Activated naive CD8-positive, alpha-beta T cell (primary cell): ENCODE results near the gene RIPPLY2.
"Not testable (repeated sequence)": the region's sequence is repeated elsewhere in the genome, so short reads cannot be mapped to it uniquely, and the experiment has no call there.

Source experiments
- H3K27ac Mint-ChIP-seq: one replicate; pipeline ENCODE4 v1.8.0; 2021; ENCODE audit warnings: mixed read lengths
- H3K27me3 Mint-ChIP-seq: one replicate; pipeline ENCODE4 v1.8.0; 2021; ENCODE audit warnings: mixed read lengths
- H3K36me3 Mint-ChIP-seq: one replicate; pipeline ENCODE4 v1.8.0; 2021; ENCODE audit warnings: mixed read lengths
- H3K4me1 Mint-ChIP-seq: one replicate; pipeline ENCODE4 v1.8.0; 2021; ENCODE audit warnings: low read depth, mixed read lengths
- H3K4me3 Mint-ChIP-seq: one replicate; pipeline ENCODE4 v1.8.0; 2021; ENCODE audit warnings: mild to moderate bottlenecking, mixed read lengths
- H3K9me3 Mint-ChIP-seq: one replicate; pipeline ENCODE4 v1.8.0; 2021; ENCODE audit warnings: low read depth, mixed read lengths

RIPPLY2 gene

DNA sequence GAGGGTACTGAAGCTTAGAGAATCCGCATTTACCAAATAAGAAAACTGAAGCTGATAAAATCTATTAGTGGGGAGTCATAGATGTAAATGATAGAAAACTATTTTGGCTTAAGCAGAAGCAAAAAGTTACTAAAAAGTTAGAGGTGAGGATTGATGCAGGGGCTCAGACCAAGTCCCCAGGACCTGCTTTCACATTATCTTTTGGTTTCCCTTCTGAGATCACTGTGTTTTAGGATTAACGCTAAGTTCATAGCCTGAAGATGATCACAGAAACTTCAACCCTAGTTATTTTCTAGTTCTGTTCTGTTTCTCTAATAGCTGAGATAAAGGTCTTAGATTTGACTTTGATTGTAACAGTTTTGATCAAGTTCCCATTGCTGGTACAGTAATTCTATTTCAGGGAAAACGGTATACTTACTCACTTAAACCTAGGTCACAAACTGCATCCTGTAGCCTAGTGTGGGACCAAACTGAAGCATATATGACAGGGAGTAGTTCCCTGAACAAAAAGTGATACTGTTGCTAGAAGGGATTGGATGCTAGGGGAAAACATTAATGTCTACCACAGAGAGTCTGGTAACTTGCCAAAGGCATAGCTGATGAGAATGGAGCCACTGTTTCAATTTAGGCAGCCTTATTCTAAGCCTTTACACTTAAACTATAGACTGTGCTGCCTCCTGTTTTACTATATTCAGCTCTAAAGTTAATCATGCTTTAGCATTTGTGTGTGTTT, 19.4 kb downstream of the RIPPLY2 start:
- H3K27me3 Mint-ChIP-seq = no peaks in the 10 kb centered on the region
- no peak overlapping the region for H3K27ac Mint-ChIP-seq
- H3K9me3 Mint-ChIP-seq = peaks cover 4% of the 10 kb centered on the region
- no peak overlapping the region for H3K4me3 Mint-ChIP-seq
- H3K36me3 Mint-ChIP-seq = peaks cover 17% of the 10 kb centered on the region
- peaks cover 36% of the 10 kb centered on the region for H3K4me1 Mint-ChIP-seq

DNA sequence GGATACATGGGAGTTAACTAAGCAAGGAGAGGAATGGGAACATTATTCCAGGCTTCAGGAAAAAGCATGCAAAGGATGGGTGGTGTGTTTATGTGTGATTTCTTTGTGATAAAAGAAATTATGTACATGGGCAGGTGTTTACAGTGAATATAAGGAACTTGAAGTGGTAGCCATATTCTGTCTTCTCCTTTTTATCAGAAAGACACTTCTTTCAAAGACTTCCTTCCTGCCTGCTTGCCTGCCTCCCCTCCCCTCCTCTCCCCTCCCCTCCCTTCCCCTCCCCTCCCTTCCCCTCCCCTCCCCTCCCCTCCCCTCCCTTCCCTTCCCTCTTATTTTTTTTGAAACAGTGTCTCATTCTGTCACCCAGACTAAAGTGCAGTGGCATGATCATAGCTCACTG, 20.7 kb downstream of the RIPPLY2 start:
- H3K36me3 Mint-ChIP-seq = peaks cover 5% of the 10 kb centered on the region
- H3K27me3 Mint-ChIP-seq = no peaks in the 10 kb centered on the region
- H3K9me3 Mint-ChIP-seq = no peaks in the 10 kb centered on the region
- H3K4me3 Mint-ChIP-seq = no peak overlapping the region
- no peak overlapping the region for H3K27ac Mint-ChIP-seq
- H3K4me1 Mint-ChIP-seq = peaks cover 42% of the 10 kb centered on the region

DNA sequence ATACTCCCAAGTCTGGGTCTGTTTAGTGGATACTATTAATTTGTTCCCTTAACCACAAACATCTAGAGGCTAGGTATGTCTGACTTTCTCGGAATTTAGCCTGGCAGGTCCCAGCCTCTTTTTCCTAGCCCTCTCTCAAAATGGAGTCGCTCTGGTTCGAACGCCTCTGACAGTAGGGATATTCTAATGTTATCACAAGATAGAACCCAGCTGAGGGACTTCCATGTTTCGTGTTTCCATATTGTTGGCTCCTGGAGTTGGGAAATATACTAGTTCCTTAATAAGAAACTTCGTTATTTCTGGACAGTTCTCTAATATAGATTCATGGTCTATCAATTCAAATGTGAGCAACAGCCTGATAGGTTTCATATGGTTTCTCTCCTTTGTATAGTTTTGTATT, 22.7 kb downstream of the RIPPLY2 start:
- H3K4me3 Mint-ChIP-seq = no peak overlapping the region
- H3K27me3 Mint-ChIP-seq = no peaks in the 10 kb centered on the region
- peaks cover 49% of the 10 kb centered on the region for H3K4me1 Mint-ChIP-seq
- peaks cover 3% of the 10 kb centered on the region for H3K36me3 Mint-ChIP-seq
- no peak overlapping the region for H3K27ac Mint-ChIP-seq
- no peaks in the 10 kb centered on the region for H3K9me3 Mint-ChIP-seq

DNA sequence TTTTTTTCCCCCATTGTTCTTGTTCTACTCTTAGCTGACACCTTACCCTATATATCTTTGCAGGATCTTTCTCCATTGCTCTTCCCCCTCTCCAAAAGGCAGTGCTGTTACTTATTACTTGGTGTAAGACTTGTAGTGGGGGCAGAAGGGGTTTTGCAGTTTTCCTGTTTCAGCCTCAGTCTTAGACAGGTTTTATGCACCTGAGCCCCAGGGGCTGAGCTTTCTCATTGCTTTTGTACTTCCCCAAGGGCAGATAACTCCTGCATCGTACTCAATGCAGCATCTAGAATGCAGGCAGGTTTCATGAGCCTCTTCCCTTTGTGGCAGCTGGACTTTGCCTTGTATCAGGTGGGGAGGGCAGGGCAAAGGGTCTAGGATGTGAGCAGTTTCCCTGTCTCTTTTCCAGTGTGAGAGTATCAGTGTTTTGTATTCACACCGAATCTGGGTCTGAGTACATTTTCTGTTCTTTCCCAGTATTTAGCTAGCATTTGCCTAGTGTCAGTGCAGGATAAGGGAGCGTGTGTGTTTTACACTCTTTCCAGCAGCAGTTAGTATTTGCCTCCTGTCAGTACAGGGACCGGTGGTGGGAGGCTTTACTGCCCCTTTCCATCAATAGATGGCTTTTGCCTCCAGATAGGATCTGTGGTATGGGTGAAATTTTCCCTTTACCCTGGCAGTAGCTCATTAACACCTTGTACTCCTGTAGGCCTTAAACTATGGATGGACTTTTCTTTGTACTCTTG, 25.9 kb downstream of the RIPPLY2 start:
- Mint-ChIP-seq H3K4me1 (peaks cover 30% of the 10 kb centered on the region), H3K27me3 (no peaks in the 10 kb centered on the region), H3K27ac (no peak overlapping the region), H3K4me3 (no peak overlapping the region), H3K9me3 (no peaks in the 10 kb centered on the region), H3K36me3 (peaks cover 3% of the 10 kb centered on the region)

DNA sequence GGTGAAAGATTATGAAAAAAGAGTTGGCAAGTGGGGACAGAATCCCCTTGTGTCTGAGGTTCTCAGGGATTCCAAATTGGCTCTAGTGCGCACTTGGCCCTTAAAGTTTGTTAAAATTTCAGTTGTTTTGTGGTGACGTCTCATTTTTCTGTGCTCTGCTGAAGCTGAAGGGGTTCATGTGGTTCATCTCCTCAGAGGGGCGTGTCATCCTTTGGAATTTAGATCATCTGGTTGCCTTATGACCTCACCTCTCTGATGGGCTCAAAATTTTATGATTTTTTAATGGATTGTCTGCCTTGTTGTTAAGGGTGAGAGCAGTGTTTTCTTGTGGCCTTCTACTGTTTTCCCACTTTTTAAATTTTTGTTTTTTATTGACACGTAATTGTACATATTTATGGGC, 26.6 kb downstream of the RIPPLY2 start:
- H3K4me1 Mint-ChIP-seq = peaks cover 33% of the 10 kb centered on the region

DNA sequence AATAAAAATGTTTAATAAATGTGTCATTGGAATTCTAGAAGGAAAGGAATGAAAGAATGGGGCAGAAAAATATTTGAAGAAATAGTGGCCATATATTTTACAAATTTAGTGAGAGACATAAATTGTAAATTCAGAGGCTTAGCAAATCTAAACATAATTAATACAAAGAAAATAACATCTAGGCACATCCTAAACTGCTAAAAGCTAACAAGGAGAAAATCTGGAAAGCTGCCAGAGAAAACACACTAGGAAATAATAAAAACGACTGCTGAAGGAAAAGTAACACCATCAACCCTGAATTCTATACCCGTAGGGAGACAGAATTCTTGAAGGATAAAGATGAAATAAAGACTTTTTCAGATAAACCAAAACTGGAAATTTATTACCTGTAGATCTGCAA, 30.1 kb downstream of the RIPPLY2 start:
- H3K27ac Mint-ChIP-seq = peak overlapping the region; percentile 28
- H3K9me3 Mint-ChIP-seq = no peaks in the 10 kb centered on the region
- peaks cover 21% of the 10 kb centered on the region for H3K4me1 Mint-ChIP-seq
- H3K4me3 Mint-ChIP-seq = no peak overlapping the region
- no peaks in the 10 kb centered on the region for H3K36me3 Mint-ChIP-seq
- H3K27me3 Mint-ChIP-seq = no peaks in the 10 kb centered on the region

More for the DNA sequence above, 26.6 kb downstream of the RIPPLY2 start:
- peaks cover 3% of the 10 kb centered on the region for H3K36me3 Mint-ChIP-seq
- H3K27me3 Mint-ChIP-seq = no peaks in the 10 kb centered on the region
- H3K9me3 Mint-ChIP-seq = no peaks in the 10 kb centered on the region
- H3K27ac Mint-ChIP-seq = no peak overlapping the region
- no peak overlapping the region for H3K4me3 Mint-ChIP-seq

DNA sequence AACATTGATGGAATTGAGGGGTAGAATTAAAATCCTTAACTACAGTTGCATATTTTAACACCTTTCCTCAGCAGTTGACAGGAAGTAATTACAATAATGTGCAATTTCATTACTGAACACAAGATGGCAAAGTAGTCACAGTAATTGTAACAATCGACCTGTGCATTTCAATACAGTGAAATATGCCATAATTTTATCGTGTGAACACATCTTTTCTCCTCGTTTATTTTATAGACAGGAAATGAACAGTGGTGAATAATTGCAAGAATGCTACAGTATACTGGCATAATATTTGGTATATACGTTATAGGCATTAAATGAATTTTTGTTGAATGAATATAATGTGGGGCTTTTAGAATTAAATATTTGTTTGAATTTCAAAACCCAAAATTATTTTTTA, 31.4 kb downstream of the RIPPLY2 start:
- Mint-ChIP-seq H3K4me3 (no peak overlapping the region), H3K27ac (no peak overlapping the region), H3K4me1 (peaks cover 13% of the 10 kb centered on the region), H3K27me3 (no peaks in the 10 kb centered on the region), H3K36me3 (no peaks in the 10 kb centered on the region), H3K9me3 (no peaks in the 10 kb centered on the region)

DNA sequence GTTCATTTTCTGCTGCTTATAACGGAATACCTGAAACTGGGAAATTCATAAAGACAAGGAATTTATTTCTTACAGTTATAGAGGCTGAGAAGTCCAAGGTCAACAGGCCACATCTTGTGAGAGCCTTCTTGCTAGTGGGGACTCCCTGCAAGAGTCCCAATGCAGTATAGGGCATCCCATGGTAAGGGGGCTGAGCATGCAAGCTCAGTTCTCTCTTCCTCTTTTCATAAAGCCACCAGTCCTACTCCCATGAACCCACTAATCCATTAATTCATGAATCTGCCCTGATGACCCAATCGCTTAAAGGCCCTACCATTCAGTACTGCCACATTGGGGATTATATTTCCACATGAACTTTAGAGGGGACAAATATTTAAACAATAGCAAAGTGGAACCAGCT, 32.8 kb downstream of the RIPPLY2 start:
- no peak overlapping the region for H3K27ac Mint-ChIP-seq
- no peak overlapping the region for H3K4me3 Mint-ChIP-seq
- H3K4me1 Mint-ChIP-seq = peaks cover 10% of the 10 kb centered on the region
- no peaks in the 10 kb centered on the region for H3K27me3 Mint-ChIP-seq
- peaks cover 5% of the 10 kb centered on the region for H3K36me3 Mint-ChIP-seq
- no peaks in the 10 kb centered on the region for H3K9me3 Mint-ChIP-seq

DNA sequence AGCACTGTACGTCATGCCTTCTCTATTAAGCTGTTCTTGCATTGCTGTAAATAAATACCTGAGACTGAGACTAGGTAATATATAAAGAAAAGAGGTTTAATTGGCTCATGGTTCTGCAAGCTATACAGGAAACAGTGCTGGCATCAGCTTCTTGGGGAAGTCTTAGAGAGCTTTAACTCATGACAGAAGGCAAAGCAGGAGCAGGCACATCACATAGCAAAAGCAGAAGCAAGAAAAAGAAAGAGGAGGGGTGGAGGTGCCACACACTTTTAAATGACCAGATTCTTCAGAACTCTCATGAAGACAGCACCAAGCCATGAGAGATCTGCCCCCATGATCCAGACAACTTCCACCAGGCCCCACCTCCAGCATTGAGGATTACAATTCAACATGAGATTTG, 36.5 kb downstream of the RIPPLY2 start:
- peaks cover 9% of the 10 kb centered on the region for H3K36me3 Mint-ChIP-seq
- H3K27me3 Mint-ChIP-seq = no peaks in the 10 kb centered on the region
- H3K4me1 Mint-ChIP-seq = peaks cover 20% of the 10 kb centered on the region
- H3K4me3 Mint-ChIP-seq = no peak overlapping the region
- no peaks in the 10 kb centered on the region for H3K9me3 Mint-ChIP-seq
- no peak overlapping the region for H3K27ac Mint-ChIP-seq

DNA sequence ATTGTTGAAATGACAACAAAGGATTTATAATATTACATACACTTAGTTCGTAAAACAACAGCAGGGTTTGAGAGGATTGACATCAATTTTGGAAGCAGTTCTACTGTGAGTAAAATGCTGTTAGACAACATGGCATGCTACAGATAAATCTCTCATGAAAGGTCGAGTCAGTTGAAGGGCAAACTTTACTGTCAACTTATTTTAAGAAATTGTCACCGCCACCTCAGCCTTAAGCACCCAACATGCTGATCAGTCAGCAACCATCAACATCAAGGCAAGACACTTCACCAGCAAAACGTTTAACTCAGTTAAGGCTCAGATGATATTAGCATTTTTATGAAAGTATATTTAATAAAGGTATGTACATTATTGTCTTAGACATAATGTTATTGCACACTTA, 37.4 kb downstream of the RIPPLY2 start:
- Mint-ChIP-seq H3K4me3 (no peak overlapping the region), H3K36me3 (peaks cover 12% of the 10 kb centered on the region), H3K27ac (no peak overlapping the region), H3K4me1 (peaks cover 21% of the 10 kb centered on the region), H3K27me3 (no peaks in the 10 kb centered on the region), H3K9me3 (no peaks in the 10 kb centered on the region)

DNA sequence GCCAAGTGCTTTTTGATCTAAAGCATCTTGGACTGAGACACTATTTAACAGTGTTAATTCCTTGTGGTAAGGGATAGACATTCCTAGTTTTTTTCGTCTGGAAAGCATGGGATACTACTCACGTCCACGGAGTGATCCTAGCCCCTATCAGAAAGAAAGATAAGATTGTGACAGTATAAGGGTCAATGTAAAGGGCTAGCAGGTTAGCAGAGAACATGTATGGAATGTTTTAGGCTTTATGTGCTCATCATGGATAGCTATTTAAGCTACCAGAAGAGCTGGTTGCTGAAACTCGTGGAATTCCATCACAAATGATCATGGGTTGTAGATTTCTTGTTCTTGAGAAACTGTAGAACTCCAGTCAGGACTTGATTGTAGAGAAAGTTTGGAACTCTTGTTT, 38.4 kb downstream of the RIPPLY2 start:
- H3K4me3 Mint-ChIP-seq = no peak overlapping the region
- peaks cover 23% of the 10 kb centered on the region for H3K36me3 Mint-ChIP-seq
- H3K4me1 Mint-ChIP-seq = peaks cover 21% of the 10 kb centered on the region
- H3K27ac Mint-ChIP-seq = no peak overlapping the region
- H3K27me3 Mint-ChIP-seq = no peaks in the 10 kb centered on the region
- peaks cover 5% of the 10 kb centered on the region for H3K9me3 Mint-ChIP-seq

DNA sequence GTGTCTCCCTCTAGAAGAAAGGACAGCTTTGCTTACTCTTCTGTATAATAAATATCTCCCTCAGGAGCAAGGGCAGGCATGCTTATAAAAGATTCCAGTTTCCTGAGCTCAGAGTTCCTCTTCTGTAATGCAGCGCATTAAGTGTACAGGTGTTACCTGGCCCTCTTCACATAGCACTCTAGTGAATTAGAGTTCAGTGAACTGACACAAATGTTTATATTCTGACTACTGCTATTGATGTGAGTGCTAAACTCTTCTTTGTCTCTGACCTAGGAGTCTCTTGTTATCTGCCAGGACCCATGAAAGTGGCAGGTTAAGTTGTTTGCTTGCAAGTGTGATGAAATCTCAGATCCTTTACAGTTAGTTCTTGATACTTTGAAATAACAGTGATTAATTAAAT, 39.9 kb downstream of the RIPPLY2 start:
- Mint-ChIP-seq H3K9me3 (peaks cover 5% of the 10 kb centered on the region), H3K4me1 (peaks cover 21% of the 10 kb centered on the region), H3K36me3 (peaks cover 23% of the 10 kb centered on the region), H3K27ac (no peak overlapping the region), H3K4me3 (no peak overlapping the region), H3K27me3 (no peaks in the 10 kb centered on the region)

DNA sequence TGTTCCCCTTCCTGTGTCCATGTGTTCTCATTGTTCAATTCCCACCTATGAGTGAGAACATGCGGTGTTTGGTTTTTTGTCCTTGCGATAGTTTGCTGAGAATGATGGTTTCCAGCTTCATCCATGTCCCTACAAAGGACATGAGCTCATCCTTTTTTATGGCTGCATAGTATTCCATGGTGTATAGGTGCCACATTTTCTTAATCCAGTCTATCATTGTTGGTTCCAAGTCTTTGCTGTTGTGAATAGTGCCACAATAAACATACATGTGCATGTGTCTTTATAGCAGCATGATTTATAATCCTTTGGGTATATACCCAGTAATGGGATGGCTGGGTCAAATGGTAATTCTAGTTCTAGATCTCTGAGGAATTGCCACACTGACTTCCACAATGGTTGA, 43.9 kb downstream of the RIPPLY2 start:
- Mint-ChIP-seq H3K4me1 (peaks cover 26% of the 10 kb centered on the region), H3K36me3 (peaks cover 33% of the 10 kb centered on the region)
- not testable (repeated sequence) for H3K4me3 Mint-ChIP-seq, H3K27me3 Mint-ChIP-seq, H3K27ac Mint-ChIP-seq, H3K9me3 Mint-ChIP-seq

DNA sequence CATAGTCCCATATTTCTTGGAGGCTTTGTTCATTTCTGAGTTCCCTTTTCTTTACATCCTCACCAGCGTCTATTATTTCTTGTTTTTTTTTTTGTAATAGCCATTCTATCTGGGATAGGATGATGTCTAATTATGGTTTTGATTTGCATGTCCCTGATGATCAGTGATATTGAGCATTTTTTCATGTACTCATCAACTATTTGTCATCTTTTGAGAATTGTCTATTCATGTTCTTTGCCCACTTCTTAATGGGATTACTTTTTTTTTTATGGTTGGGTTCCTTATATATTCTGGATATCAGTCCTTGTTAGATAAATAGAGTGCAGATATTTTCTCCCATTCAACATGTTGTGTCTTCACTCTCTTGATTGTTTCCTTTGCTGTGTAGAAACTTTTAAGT, 48.5 kb downstream of the RIPPLY2 start:
- H3K4me1 Mint-ChIP-seq = peaks cover 27% of the 10 kb centered on the region
- H3K27ac Mint-ChIP-seq = no peak overlapping the region
- no peak overlapping the region for H3K4me3 Mint-ChIP-seq
- H3K27me3 Mint-ChIP-seq = no peaks in the 10 kb centered on the region
- H3K9me3 Mint-ChIP-seq = peaks cover 28% of the 10 kb centered on the region
- H3K36me3 Mint-ChIP-seq = peaks cover 46% of the 10 kb centered on the region

DNA sequence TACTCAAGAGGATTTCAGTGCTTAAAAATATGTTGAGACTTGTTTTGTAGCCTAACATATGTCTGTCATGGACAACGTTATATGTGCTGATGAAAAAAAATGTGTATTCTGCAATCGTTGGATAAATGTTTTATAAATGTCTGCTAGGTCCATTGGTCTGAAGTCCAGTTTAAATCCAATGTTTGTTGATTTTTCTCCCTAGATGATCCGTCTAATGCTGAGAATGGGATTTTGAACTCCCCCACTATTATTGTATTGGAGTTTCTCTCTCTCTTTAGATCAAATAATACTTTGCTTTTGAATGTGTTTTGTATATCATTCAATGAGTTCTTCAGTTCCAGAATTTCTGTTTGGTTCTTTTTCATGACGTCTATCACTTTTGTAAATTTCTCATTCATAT, 51.2 kb downstream of the RIPPLY2 start:
- H3K27ac Mint-ChIP-seq = no peak overlapping the region
- H3K36me3 Mint-ChIP-seq = peaks cover 51% of the 10 kb centered on the region
- H3K4me1 Mint-ChIP-seq = peaks cover 36% of the 10 kb centered on the region
- no peak overlapping the region for H3K4me3 Mint-ChIP-seq
- H3K9me3 Mint-ChIP-seq = peaks cover 28% of the 10 kb centered on the region
- H3K27me3 Mint-ChIP-seq = no peaks in the 10 kb centered on the region

DNA sequence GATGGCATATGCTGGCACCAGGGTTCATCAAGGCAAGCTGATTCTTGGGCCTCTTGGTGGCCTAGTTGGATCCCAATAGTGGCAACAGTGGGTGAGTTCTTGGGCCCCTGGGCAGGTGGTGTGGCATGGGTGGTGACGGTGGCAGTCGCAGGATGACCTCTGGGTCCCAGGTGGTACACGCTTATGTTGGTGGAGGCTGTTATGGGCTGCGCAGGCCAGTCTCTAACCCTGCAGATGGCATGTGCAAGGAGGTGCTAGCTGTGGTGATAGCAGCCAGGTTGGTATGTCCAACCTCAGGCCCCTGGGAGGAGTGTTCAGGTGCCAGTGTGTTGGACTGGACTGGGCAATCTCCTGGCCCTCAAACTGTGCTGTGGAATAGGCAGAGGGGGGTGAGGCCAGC, 52.5 kb downstream of the RIPPLY2 start:
- Mint-ChIP-seq H3K9me3 (peaks cover 28% of the 10 kb centered on the region), H3K27ac (no peak overlapping the region), H3K4me1 (peaks cover 29% of the 10 kb centered on the region), H3K27me3 (no peaks in the 10 kb centered on the region), H3K36me3 (peaks cover 47% of the 10 kb centered on the region), H3K4me3 (no peak overlapping the region)
